HFF-Myc (cell line): ENCODE data around the gene KCNH1.

Experiments
- DNase-seq: peaks from one replicate; pipeline ENCODE4 v3.0.0-alpha.2; 2011; ENCODE audit warnings: low read depth; ENCODE audit errors: extremely low read depth
- H3K4me3 ChIP-seq: replicated peaks from 2 replicates; pipeline ENCODE4 v1.5.1; 2011; ENCODE audit warnings: low read depth, mild to moderate bottlenecking, control low read depth, low read length
- TF ChIP-seq, protein P1 (sequence below): IDR thresholded peaks from 2 replicates; pipeline ENCODE4 v1.5.1; 2012; ENCODE audit warnings: mild to moderate bottlenecking, low read depth, low read length, control low read depth; ENCODE audit errors: missing control alignments

Gene KCNH1

DNA sequence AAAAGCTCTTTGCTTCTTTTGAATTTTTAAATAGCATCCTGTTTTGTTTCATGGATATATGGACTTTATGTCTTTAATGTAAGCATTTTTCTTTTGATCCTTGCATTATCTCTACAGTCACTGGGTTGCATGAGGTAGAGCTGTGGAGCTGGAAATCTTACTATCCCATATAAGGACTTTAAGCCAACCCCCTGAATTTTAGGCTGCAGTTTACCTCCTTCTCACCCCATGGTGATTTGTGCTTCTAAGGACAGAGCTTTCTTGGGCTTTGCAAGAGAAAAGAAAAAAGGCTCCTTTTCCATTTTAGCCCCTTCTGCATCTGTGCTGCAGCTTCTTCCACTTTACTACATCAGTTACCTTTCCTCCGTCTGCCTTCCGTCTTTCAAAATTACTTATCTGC, 431.4 kb downstream of the KCNH1 start:
- TF ChIP-seq, protein P1, sequence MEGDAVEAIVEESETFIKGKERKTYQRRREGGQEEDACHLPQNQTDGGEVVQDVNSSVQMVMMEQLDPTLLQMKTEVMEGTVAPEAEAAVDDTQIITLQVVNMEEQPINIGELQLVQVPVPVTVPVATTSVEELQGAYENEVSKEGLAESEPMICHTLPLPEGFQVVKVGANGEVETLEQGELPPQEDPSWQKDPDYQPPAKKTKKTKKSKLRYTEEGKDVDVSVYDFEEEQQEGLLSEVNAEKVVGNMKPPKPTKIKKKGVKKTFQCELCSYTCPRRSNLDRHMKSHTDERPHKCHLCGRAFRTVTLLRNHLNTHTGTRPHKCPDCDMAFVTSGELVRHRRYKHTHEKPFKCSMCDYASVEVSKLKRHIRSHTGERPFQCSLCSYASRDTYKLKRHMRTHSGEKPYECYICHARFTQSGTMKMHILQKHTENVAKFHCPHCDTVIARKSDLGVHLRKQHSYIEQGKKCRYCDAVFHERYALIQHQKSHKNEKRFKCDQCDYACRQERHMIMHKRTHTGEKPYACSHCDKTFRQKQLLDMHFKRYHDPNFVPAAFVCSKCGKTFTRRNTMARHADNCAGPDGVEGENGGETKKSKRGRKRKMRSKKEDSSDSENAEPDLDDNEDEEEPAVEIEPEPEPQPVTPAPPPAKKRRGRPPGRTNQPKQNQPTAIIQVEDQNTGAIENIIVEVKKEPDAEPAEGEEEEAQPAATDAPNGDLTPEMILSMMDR = no peak
- no peak overlapping the region for H3K4me3 ChIP-seq
- DNase-seq = no peak

DNA sequence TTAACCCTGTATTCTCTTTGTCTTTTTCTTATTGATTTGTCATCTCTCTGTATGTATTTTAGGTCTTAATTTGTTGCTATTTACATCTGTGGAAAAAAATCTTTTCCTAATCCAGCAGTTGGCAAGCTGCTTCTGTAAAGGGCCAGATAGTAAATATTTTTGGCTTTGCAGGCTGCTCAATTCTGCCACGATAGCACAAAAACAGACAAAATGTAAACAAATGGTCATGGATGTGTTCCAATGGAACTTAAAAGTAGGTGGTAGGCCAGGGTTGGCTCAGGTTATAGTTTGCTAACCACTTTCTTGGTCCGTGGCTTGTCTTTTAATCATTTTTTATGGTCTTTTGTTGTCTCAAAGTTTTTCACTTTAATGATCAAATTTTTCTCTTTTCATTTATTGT, 433.4 kb downstream of the KCNH1 start:
- DNase-seq = no peak
- TF ChIP-seq, protein P1 = no peak
- H3K4me3 ChIP-seq = no peak overlapping the region

DNA sequence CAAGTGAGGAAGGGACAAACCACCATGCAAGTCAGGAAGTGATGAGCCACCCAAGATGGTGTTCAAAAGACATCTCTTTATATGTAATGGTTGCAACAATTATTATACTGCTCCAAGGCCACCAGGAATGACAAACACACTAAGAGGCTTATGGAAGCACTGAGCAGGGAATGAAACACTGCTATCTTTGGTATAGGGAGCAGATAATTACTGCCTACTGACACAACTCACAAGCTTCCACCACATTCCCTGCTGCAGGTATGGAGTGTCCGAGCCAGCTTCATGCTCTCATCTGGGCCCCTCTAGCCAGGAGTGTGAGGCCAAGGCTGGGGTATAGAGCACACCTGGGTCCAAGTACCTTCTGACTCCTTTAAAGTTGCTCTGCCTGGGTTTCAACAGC, 433.9 kb downstream of the KCNH1 start:
- DNase-seq = no peak
- TF ChIP-seq, protein P1 = no peak
- no peak overlapping the region for H3K4me3 ChIP-seq

DNA sequence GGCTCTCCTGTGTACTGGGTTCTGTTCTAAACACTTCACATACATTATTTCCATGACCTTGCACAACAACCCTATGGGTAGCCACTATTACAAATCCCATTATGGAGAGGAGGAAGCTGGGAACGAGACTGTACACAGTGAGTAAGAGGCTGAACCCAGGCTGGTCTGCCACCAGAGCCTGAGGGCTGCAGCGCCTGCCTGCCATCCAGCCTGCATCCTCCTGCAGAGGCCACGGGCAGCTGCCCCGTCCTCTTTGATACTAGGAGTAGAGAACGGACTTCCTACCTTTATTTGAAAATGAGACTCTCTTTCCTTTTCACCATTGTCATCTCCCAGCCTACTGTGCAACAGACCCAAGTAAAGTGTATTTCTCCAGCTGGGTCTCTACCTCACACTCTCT, 435.3 kb downstream of the KCNH1 start:
- TF ChIP-seq, protein P1 = no peak
- no peak for DNase-seq
- no peak overlapping the region for H3K4me3 ChIP-seq

DNA sequence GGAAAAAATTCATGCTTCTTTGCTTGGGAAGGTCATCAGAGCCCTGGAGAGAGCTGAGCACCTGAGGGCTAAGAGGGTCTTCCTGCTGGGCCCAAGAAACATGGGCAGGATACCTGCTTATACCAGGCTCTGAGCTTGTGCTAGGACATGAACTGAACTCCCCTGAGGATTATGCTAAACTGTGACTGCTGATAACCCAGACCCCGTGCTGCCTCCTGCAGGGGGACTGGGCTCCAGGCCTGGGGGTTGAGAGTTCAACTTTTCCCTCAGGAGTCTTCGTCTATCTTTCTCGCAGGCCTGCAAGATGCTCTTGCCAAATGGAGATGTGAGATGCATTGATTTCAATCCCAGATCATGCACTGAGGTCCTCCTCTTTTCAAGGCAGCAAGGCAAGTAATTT, 436.8 kb downstream of the KCNH1 start:
- no peak for DNase-seq
- H3K4me3 ChIP-seq = no peak overlapping the region
- TF ChIP-seq, protein P1 = no peak

DNA sequence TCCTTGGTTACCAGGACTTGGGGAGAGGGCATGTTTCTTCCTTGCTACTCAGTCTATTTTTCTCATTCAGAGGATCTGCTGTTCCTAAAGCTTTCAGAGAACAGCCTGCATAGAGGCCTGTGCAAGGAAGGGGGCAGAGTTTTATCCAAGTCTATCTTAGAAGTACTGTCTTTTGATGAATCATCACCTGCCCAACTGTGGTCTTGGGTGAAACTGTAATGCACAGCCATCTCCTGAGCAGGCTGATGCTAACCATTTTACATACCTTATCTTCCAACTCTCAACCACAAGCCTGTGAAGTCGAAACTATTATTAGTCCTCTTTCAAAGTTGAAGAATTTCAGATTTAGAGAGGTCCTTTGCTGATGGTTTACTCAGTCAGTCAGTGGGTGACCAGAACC, 437.2 kb downstream of the KCNH1 start:
- no peak for DNase-seq
- no peak overlapping the region for H3K4me3 ChIP-seq

DNA sequence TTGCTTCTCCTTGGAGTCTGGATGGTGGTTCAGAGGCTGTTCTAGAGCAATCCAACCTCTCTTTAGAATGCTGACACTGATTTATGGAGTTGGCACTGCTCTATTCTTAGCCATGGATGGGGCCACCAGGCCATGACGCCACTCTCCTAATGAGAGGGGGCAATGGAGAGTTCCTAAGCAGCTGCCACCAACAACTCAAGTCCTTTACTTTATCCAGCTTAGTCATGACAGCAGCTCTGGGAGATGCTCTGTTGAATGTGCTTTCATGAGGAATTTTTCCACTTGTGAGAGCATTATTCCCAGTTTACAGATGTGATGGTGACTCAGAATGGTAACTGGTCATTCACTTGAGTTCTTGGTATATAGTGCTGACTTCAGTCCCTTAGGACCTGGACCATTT, 438.9 kb downstream of the KCNH1 start:
- TF ChIP-seq, protein P1 = no peak
- no peak overlapping the region for H3K4me3 ChIP-seq
- no peak for DNase-seq

More for the DNA sequence above, 437.2 kb downstream of the KCNH1 start:
- TF ChIP-seq, protein P1 = no peak
